B cell (primary cell): ENCODE results near the gene C19orf44. TPM values are rescaled to one million over a fixed set of nuclear protein-coding genes. Genes with fewer than 3 reads are reported as not detected.
A peak's percentile ranks its signal among the peaks of the same experiment; 100 is the strongest.

Experiments used
- ATAC-seq: fragments of 200-7000 bp; cut with Tn5 transposase; one replicate; pipeline ENCODE4 v1.10.0; 2021; ENCODE audit warnings: low read depth, mild to moderate bottlenecking, moderate number of reproducible peaks, moderate library complexity
- CTCF ChIA-PET: fragments of 350-600 bp; sonication (Branson Sonifier 250); formaldehyde crosslinking; loops from one replicate; lab custom pipeline; 2021; ENCODE audit warnings: antibody characterized with exemption, inconsistent platforms; lab: Charles Lee
- POLR2A ChIA-PET: fragments of 350-600 bp; sonication (Branson Sonifier 250); formaldehyde crosslinking; loops from one replicate; lab custom pipeline; 2021; ENCODE audit warnings: antibody characterized with exemption; lab: Charles Lee
- DNase-seq: peaks from one replicate; pipeline ENCODE4 v3.0.0; 2013
- H2AFZ ChIP-seq: 2 replicates; pipeline ENCODE4 v1.6.1; 2012; ENCODE audit warnings: mild to moderate bottlenecking, low read depth, low read length; ENCODE audit not compliant: insufficient read depth, poor library complexity, severe bottlenecking
- H3K27ac ChIP-seq, 2 donors: 1 replicate in 1 of 2; 2 replicates in 1 of 2; pipeline ENCODE4 v1.5.1; 2012 to 2013; ENCODE audit warnings: low read length in 2 of 2, mild to moderate bottlenecking in 2 of 2, moderate library complexity in 1 of 2
- H3K27me3 ChIP-seq, 4 experiments: fragments of 200-600 bp in 1 of 4; sonication (generic) in 1 of 4; replicated peaks in 1 of 4; 1 replicate in 2 of 4; 2 replicates in 2 of 4; pipeline versions ENCODE4 v1.6.1 to v1.7.0; 2013 to 2016; ENCODE audit warnings: low read length in 3 of 4, mild to moderate bottlenecking in 2 of 4, mixed read lengths in 1 of 4, moderate library complexity in 1 of 4; ENCODE audit not compliant: insufficient read depth in 4 of 4, control insufficient read depth in 3 of 4; ENCODE audit errors: control extremely low read depth in 1 of 4
- H3K36me3 ChIP-seq, 2 experiments: replicated peaks in 1 of 2; 1 replicate in 1 of 2; 2 replicates in 1 of 2; pipeline versions ENCODE4 v1.6.1 to v1.7.1; 2013; ENCODE audit warnings: low read length in 1 of 2; ENCODE audit not compliant: insufficient read depth in 2 of 2, control insufficient read depth in 1 of 2; ENCODE audit errors: control extremely low read depth in 1 of 2, extremely low read depth in 1 of 2
- H3K4me1 ChIP-seq, 2 donors: fragments of 200-600 bp in 1 of 2; sonication (generic) in 1 of 2; 1 replicate in 1 of 2; 2 replicates in 1 of 2; pipeline versions ENCODE4 v1.5.1 to v1.6.1; 2013 to 2017; ENCODE audit warnings: low read length in 2 of 2; ENCODE audit not compliant: control insufficient read depth in 2 of 2, insufficient read depth in 2 of 2
- H3K4me2 ChIP-seq: replicated peaks from 2 replicates; pipeline ENCODE3; 2012; ENCODE audit warnings: mild to moderate bottlenecking, low read depth, low read length; ENCODE audit not compliant: poor library complexity, severe bottlenecking
- H3K4me3 ChIP-seq, 5 experiments: fragments of 200-600 bp in 1 of 5; sonication (generic) in 1 of 5; 1 replicate in 3 of 5; 2 replicates in 2 of 5; pipeline versions ENCODE4 v1.5.1 to v1.7.0; 2011 to 2016; ENCODE audit warnings: low read length in 4 of 5, mild to moderate bottlenecking in 4 of 5, low read depth in 2 of 5, control low read depth in 1 of 5, moderate library complexity in 1 of 5; ENCODE audit not compliant: insufficient read depth in 1 of 5; ENCODE audit errors: control extremely low read depth in 1 of 5, extremely low read depth in 1 of 5
- H3K79me2 ChIP-seq: fragments of 200-600 bp; sonication (generic); one replicate; pipeline ENCODE4 v1.6.0; 2016; ENCODE audit warnings: low read length; ENCODE audit not compliant: control insufficient read depth, insufficient read depth
- H3K9ac ChIP-seq: fragments of 200-600 bp; sonication (generic); 2 replicates; pipeline ENCODE4 v1.6.1; 2017; ENCODE audit warnings: mild to moderate bottlenecking, low read length, moderate library complexity
- H3K9me3 ChIP-seq, 3 donors: one replicate each; pipeline versions ENCODE4 v1.6.1 to v1.7.1; 2013; ENCODE audit warnings: low read length in 2 of 3; ENCODE audit not compliant: control insufficient read depth in 2 of 3, insufficient read depth in 1 of 3; ENCODE audit errors: control extremely low read depth in 1 of 3
- H4K20me1 ChIP-seq: 2 replicates; pipeline ENCODE4 v1.6.0; 2012; ENCODE audit warnings: mild to moderate bottlenecking, low read length; ENCODE audit not compliant: insufficient read depth, control insufficient read depth, poor library complexity, severe bottlenecking
- H3K27ac Mint-ChIP-seq: one replicate; pipeline ENCODE4 v1.8.0; 2021; ENCODE audit warnings: mixed read lengths
- H3K27me3 Mint-ChIP-seq: one replicate; pipeline ENCODE4 v1.8.0; 2021; ENCODE audit warnings: mixed read lengths
- H3K4me1 Mint-ChIP-seq: one replicate; pipeline ENCODE4 v1.8.0; 2021; ENCODE audit warnings: mixed read lengths
- H3K4me3 Mint-ChIP-seq: one replicate; pipeline ENCODE4 v1.8.0; 2021; ENCODE audit warnings: mixed read lengths
- H3K9me3 Mint-ChIP-seq: one replicate; pipeline ENCODE4 v1.8.0; 2022; ENCODE audit warnings: mixed read lengths; ENCODE audit not compliant: insufficient read depth
- EZH2 ChIP-seq: IDR thresholded peaks from 2 replicates; pipeline ENCODE4 v1.6.1; 2012; ENCODE audit warnings: borderline replicate concordance, low read depth, mild to moderate bottlenecking, moderate library complexity, low read length; ENCODE audit not compliant: insufficient read depth, poor library complexity, severe bottlenecking
- WGBS: methylation state at CpG from one replicate; pipeline ENCODE4 v1.1.5; 2013; ENCODE audit warnings: missing lambda C conversion rate; ENCODE audit not compliant: insufficient coverage; 5-methylcytosine and 5-hydroxymethylcytosine counted together
- intact Hi-C: fragments of 100-400 bp; cut with micrococcal nuclease; formaldehyde crosslinking; loops from one replicate; pipeline ENCODE4 v1.10.0; 2022
- polyA plus RNA-seq: library from polyadenylated mRNA; depleted of rRNA; stranded (reverse); fragments of >200 nt; gene quantifications from 2 replicates; pipeline ENCODE4 v1.2.3, GENCODE V29; 2012
- total RNA-seq, 2 donors: library from RNA; stranded (reverse); fragments of 120-200 nt in 1 of 2; gene quantifications; 1 replicate in 1 of 2; 2 replicates in 1 of 2; pipeline versions ENCODE4 v1.2.3 to v1.2.4, GENCODE V29; 2013 to 2022
- TF ChIP-seq, protein P1 (sequence below): fragments of 200-600 bp; IDR thresholded peaks from one replicate; pipeline ENCODE4 v1.8.0; 2022; ENCODE audit warnings: antibody characterized with exemption, mild to moderate bottlenecking

Gene C19orf44
- total and polyA plus RNA-seq, 2 donors (not counting 1 experiment from before 2014, with no cell fraction given) = 4.9 to 8.4 TPM

DNA sequence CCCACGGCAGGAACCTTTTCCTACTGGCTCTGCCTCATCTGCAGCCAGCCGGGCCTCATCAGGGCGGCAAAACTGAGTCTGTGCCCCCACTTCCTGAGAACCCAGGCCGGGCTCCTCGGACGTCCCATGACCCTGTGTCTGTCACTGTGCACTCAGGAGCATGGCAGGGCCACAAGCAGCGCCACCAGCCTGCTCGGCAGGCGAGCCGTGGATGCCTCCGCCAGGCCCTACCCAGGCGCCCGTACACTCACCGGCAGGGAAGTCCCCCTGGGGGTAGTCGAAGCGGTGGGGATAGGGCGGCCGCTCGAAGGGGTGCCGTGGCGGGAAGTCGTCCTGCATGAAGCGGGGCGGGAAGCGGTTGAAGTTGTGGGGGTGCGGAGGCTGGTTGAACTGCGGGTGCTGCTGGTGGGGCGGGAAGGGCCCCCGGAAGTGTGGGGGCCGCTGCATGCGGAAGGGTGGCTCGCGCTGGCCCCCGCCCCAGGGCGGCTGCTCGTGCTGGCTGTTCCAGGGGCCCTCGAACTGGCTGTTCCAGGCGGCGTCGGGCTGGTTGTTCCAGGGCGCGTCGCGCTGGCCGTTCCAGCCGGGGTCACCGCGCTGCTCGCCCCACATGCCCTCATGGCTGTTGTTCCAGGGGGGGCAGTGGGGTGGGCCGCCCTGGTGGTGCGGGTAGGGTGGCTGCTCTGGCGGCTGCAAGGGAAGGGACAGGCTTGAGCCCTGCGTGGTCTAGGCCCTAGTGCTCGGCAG is 29.0 kb downstream of the C19orf44 start:
- H2AFZ ChIP-seq = no peak overlapping the region
- H3K27me3 ChIP-seq = no peaks in the 10 kb centered on the region
- Mint-ChIP-seq H3K4me1 (no peaks in the 10 kb centered on the region), H3K9me3 (no peaks in the 10 kb centered on the region), H3K27me3 (no peaks in the 10 kb centered on the region), H3K27ac (no peak overlapping the region), H3K4me3 (no peak overlapping the region)
- WGBS = 96% methylated on average over 54 of the region's 54 CpGs
- DNase-seq = no peak
- H3K79me2 ChIP-seq = peaks cover 13% of the 10 kb centered on the region
- H3K4me2 ChIP-seq = no peak overlapping the region
- H3K9ac ChIP-seq = no peak overlapping the region
- H3K36me3 ChIP-seq = peaks cover 0 to 89% of the 10 kb centered on the region in 2 experiments
- ChIA-PET CTCF (no interaction called here), POLR2A (no interaction called here)
- ATAC-seq = no peak
- intact Hi-C loops = no loop called here
- H3K27ac ChIP-seq = no peak overlapping the region
- H3K4me1 ChIP-seq = no peaks in the 10 kb centered on the region
- H4K20me1 ChIP-seq = peaks cover 23% of the 10 kb centered on the region
- H3K4me3 ChIP-seq = no peak overlapping the region
- H3K9me3 ChIP-seq = no peaks in the 10 kb centered on the region
- TF ChIP-seq, protein P1, sequence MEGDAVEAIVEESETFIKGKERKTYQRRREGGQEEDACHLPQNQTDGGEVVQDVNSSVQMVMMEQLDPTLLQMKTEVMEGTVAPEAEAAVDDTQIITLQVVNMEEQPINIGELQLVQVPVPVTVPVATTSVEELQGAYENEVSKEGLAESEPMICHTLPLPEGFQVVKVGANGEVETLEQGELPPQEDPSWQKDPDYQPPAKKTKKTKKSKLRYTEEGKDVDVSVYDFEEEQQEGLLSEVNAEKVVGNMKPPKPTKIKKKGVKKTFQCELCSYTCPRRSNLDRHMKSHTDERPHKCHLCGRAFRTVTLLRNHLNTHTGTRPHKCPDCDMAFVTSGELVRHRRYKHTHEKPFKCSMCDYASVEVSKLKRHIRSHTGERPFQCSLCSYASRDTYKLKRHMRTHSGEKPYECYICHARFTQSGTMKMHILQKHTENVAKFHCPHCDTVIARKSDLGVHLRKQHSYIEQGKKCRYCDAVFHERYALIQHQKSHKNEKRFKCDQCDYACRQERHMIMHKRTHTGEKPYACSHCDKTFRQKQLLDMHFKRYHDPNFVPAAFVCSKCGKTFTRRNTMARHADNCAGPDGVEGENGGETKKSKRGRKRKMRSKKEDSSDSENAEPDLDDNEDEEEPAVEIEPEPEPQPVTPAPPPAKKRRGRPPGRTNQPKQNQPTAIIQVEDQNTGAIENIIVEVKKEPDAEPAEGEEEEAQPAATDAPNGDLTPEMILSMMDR = no peak
- TF ChIP-seq EZH2 = no peak

DNA sequence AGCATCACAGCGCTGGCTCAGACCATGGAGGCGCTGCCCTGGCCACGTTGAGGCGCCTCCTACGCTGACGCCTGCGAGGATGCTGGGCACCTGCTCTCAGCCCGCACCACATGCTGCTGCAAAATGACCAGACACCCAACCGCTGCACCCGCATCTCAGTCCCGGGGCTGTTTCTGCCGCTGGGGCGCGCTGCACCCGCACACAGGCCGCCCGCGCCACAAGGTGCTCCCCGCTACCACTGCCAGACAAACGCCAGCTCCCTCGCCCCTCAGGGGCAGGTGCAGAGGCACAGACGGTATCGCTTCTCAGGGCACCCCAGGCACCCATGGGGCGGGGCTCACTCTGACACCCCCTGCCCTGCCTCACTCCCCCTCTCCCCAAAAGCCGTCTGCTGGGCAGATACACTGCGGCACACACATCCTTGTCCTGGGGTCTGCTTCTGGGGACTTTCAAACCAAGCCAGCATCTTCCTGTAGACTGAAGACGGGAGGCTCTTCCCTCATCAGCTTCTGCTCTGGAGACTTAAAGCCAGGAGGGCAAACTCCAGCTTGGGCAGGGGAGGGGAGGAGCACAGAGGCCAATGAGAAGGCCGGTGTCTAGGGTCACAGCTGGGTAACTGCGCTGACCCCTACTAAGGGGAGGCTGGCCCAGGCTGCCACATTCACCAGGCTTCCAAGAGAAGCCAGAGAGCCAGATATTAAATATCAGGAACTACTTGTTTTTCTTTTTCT is 29.7 kb downstream of the C19orf44 start:
- Histone ChIP-seq H3K9me3 (no peaks in the 10 kb centered on the region), H3K79me2 (peaks cover 13% of the 10 kb centered on the region), H2AFZ (no peak overlapping the region), H3K36me3 (peaks cover 0 to 90% of the 10 kb centered on the region in 2 experiments), H3K4me2 (no peak overlapping the region), H3K9ac (no peak overlapping the region), H4K20me1 (peaks cover 25% of the 10 kb centered on the region), H3K4me3 (no peak overlapping the region), H3K27me3 (no peaks in the 10 kb centered on the region), H3K4me1 (no peaks in the 10 kb centered on the region), H3K27ac (no peak overlapping the region)
- intact Hi-C loops = no loop called here
- TF ChIP-seq EZH2 = no peak
- Mint-ChIP-seq H3K4me1 (no peaks in the 10 kb centered on the region), H3K27me3 (no peaks in the 10 kb centered on the region), H3K27ac (no peak overlapping the region), H3K9me3 (no peaks in the 10 kb centered on the region), H3K4me3 (no peak overlapping the region)
- 98% methylated on average over 28 of the region's 29 CpGs for whole genome bisulfite sequencing
- ChIA-PET POLR2A (no interaction called here), CTCF (no interaction called here)
- DNase-seq (peak; percentile 15), ATAC-seq (no peak)
